Measurements from ENCODE around the gene KCNC1.

KCNC1 gene

GRCh38 chr11:17791144-17791543 lies 56.6 kb downstream of the KCNC1 start:
- no peak for DNase-seq
- in situ Hi-C loops (cut with HindIII; ENCODE audit: low pct_ligation_motif_present, low sequenced_read_pairs): no loop called here
- no peak for TF ChIP-seq CTCF (IDR thresholded peaks at IDR 0.05; ENCODE audit: low read depth, low read length, missing control alignments)
- no peak overlapping the region for H3K4me3 ChIP-seq (ENCODE audit: low read depth, low read length)
- H3K27ac ChIP-seq: no peak overlapping the region
- no peaks in the 10 kb centered on the region for H3K36me3 ChIP-seq (replicated peaks)
- no peaks in the 10 kb centered on the region for H3K27me3 ChIP-seq (replicated peaks)

- TF ChIP-seq CTCF (IDR thresholded peaks at IDR 0.05; ENCODE audit: low read depth, low read length, missing control alignments): no peak
- Histone ChIP-seq H3K4me3 (ENCODE audit: low read depth, low read length) (no peak overlapping the region), H3K27ac (no peak overlapping the region), H3K36me3 (replicated peaks) (no peaks in the 10 kb centered on the region), H3K27me3 (replicated peaks) (no peaks in the 10 kb centered on the region)
- no peak for DNase-seq
- in situ Hi-C loops (cut with HindIII; ENCODE audit: low pct_ligation_motif_present, low sequenced_read_pairs): no loop called here
These were observed 57.6 kb downstream of the KCNC1 start for GRCh38 chr11:17792161-17792560.

GRCh38 chr11:17793642-17794170 lies 59.1 kb downstream of the KCNC1 start:
- in situ Hi-C loops (cut with HindIII; ENCODE audit: low pct_ligation_motif_present, low sequenced_read_pairs): no loop called here
- Histone ChIP-seq H3K27ac (no peak overlapping the region), H3K36me3 (replicated peaks) (no peaks in the 10 kb centered on the region), H3K4me3 (ENCODE audit: low read depth, low read length) (no peak overlapping the region), H3K27me3 (replicated peaks) (no peaks in the 10 kb centered on the region)
- TF ChIP-seq CTCF (IDR thresholded peaks at IDR 0.05; ENCODE audit: low read depth, low read length, missing control alignments): no peak
- no peak for DNase-seq

- Histone ChIP-seq H3K27ac (no peak overlapping the region), H3K27me3 (replicated peaks) (no peaks in the 10 kb centered on the region), H3K4me3 (ENCODE audit: low read depth, low read length) (no peak overlapping the region), H3K36me3 (replicated peaks) (no peaks in the 10 kb centered on the region)
- TF ChIP-seq CTCF (IDR thresholded peaks at IDR 0.05; ENCODE audit: low read depth, low read length, missing control alignments): no peak
- no peak for DNase-seq
- in situ Hi-C loops (cut with HindIII; ENCODE audit: low pct_ligation_motif_present, low sequenced_read_pairs): no loop called here
These were observed 60.4 kb downstream of the KCNC1 start for GRCh38 chr11:17794981-17795380.

- Histone ChIP-seq H3K4me3 (ENCODE audit: low read depth, low read length) (no peak overlapping the region), H3K27ac (no peak overlapping the region), H3K27me3 (replicated peaks) (no peaks in the 10 kb centered on the region), H3K36me3 (replicated peaks) (no peaks in the 10 kb centered on the region)
- TF ChIP-seq CTCF (IDR thresholded peaks at IDR 0.05; ENCODE audit: low read depth, low read length, missing control alignments): no peak
- DNase-seq: no peak
- in situ Hi-C loops (cut with HindIII; ENCODE audit: low pct_ligation_motif_present, low sequenced_read_pairs): no loop called here
These were observed 61.6 kb downstream of the KCNC1 start for GRCh38 chr11:17796154-17796553.

- no peaks in the 10 kb centered on the region for H3K36me3 ChIP-seq (replicated peaks)
- in situ Hi-C loops (cut with HindIII; ENCODE audit: low pct_ligation_motif_present, low sequenced_read_pairs): no loop called here
- H3K27me3 ChIP-seq (replicated peaks): no peaks in the 10 kb centered on the region
- H3K4me3 ChIP-seq (ENCODE audit: low read depth, low read length): no peak overlapping the region
- no peak overlapping the region for H3K27ac ChIP-seq
- no peak for TF ChIP-seq CTCF (IDR thresholded peaks at IDR 0.05; ENCODE audit: low read depth, low read length, missing control alignments)
- DNase-seq: no peak
These were observed 63.7 kb downstream of the KCNC1 start for GRCh38 chr11:17798253-17798652.
